ENCODE measurements around the gene MYH15. TPM values are rescaled to one million over a fixed set of nuclear protein-coding genes. Genes with fewer than 3 reads are reported as not detected.

The MYH15 gene
- total and polyA plus RNA-seq, 4 donors = 0.06 to 0.31 (median 0.25) TPM

- 36 to 60% methylated on average over 3 of the region's 3 CpGs for WGBS, 2 donors
- Histone ChIP-seq H3K9me3 (ENCODE audit: control insufficient read depth in 4 of 4, insufficient read depth in 3 of 4, low read length in 3 of 4) (no peaks in the 10 kb centered on the region), H3K36me3 (ENCODE audit: control insufficient read depth in 4 of 4, insufficient read depth in 4 of 4, low read length in 4 of 4) (no peaks in the 10 kb centered on the region), H3K9ac (ENCODE audit: insufficient read depth in 1 of 2, low read length in 2 of 2) (no peak overlapping the region), H3K27ac (ENCODE audit: low read depth in 1 of 2, low read length in 1 of 2) (no peak overlapping the region), H3K4me1 (ENCODE audit: control insufficient read depth in 5 of 5, insufficient read depth in 5 of 5, low read length in 5 of 5) (peaks cover 0 to 6% (median 0%) of the 10 kb centered on the region in 5 donors), H3K27me3 (ENCODE audit: control insufficient read depth in 3 of 3, insufficient read depth in 3 of 3, low read length in 2 of 3) (no peaks in the 10 kb centered on the region), H3K4me3 (no peak overlapping the region)
- TF ChIP-seq, protein P1, sequence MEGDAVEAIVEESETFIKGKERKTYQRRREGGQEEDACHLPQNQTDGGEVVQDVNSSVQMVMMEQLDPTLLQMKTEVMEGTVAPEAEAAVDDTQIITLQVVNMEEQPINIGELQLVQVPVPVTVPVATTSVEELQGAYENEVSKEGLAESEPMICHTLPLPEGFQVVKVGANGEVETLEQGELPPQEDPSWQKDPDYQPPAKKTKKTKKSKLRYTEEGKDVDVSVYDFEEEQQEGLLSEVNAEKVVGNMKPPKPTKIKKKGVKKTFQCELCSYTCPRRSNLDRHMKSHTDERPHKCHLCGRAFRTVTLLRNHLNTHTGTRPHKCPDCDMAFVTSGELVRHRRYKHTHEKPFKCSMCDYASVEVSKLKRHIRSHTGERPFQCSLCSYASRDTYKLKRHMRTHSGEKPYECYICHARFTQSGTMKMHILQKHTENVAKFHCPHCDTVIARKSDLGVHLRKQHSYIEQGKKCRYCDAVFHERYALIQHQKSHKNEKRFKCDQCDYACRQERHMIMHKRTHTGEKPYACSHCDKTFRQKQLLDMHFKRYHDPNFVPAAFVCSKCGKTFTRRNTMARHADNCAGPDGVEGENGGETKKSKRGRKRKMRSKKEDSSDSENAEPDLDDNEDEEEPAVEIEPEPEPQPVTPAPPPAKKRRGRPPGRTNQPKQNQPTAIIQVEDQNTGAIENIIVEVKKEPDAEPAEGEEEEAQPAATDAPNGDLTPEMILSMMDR (IDR thresholded peaks at IDR 0.05; ENCODE audit: control extremely low read depth, extremely low read depth) = no peak
- ATAC-seq (ENCODE audit: insufficient read depth, low FRiP score) = no peak
- DNase-seq = no peak
These were observed 115.8 kb downstream of the MYH15 start for GRCh38 chr3:108394563-108394962.

GRCh38 chr3:108394016-108394415 lies 116.4 kb downstream of the MYH15 start:
- ATAC-seq (ENCODE audit: insufficient read depth, low FRiP score) (no peak), DNase-seq (no peak)
- Histone ChIP-seq H3K9ac (ENCODE audit: insufficient read depth in 1 of 2, low read length in 2 of 2) (no peak overlapping the region), H3K27me3 (ENCODE audit: control insufficient read depth in 3 of 3, insufficient read depth in 3 of 3, low read length in 2 of 3) (no peaks in the 10 kb centered on the region), H3K9me3 (ENCODE audit: control insufficient read depth in 4 of 4, insufficient read depth in 3 of 4, low read length in 3 of 4) (no peaks in the 10 kb centered on the region), H3K4me1 (ENCODE audit: control insufficient read depth in 5 of 5, insufficient read depth in 5 of 5, low read length in 5 of 5) (peaks cover 0 to 6% (median 0%) of the 10 kb centered on the region in 5 donors), H3K36me3 (ENCODE audit: control insufficient read depth in 4 of 4, insufficient read depth in 4 of 4, low read length in 4 of 4) (no peaks in the 10 kb centered on the region), H3K27ac (ENCODE audit: low read depth in 1 of 2, low read length in 1 of 2) (no peak overlapping the region), H3K4me3 (no peak overlapping the region)
- TF ChIP-seq, protein P1 (IDR thresholded peaks at IDR 0.05; ENCODE audit: control extremely low read depth, extremely low read depth) = no peak
- 96 to 97% methylated on average over 2 of the region's 2 CpGs for WGBS, 2 donors

- WGBS, 2 donors = 63 to 65% methylated on average over 3 of the region's 3 CpGs
- Histone ChIP-seq H3K4me1 (ENCODE audit: control insufficient read depth in 5 of 5, insufficient read depth in 5 of 5, low read length in 5 of 5) (peaks cover 0 to 6% (median 0%) of the 10 kb centered on the region in 5 donors), H3K9me3 (ENCODE audit: control insufficient read depth in 4 of 4, insufficient read depth in 3 of 4, low read length in 3 of 4) (no peaks in the 10 kb centered on the region), H3K27me3 (ENCODE audit: control insufficient read depth in 3 of 3, insufficient read depth in 3 of 3, low read length in 2 of 3) (no peaks in the 10 kb centered on the region), H3K36me3 (ENCODE audit: control insufficient read depth in 4 of 4, insufficient read depth in 4 of 4, low read length in 4 of 4) (no peaks in the 10 kb centered on the region), H3K9ac (ENCODE audit: insufficient read depth in 1 of 2, low read length in 2 of 2) (no peak overlapping the region), H3K4me3 (no peak overlapping the region), H3K27ac (ENCODE audit: low read depth in 1 of 2, low read length in 1 of 2) (no peak overlapping the region)
- TF ChIP-seq, protein P1 (IDR thresholded peaks at IDR 0.05; ENCODE audit: control extremely low read depth, extremely low read depth) = no peak
- no peak for DNase-seq
- no peak for ATAC-seq (ENCODE audit: insufficient read depth, low FRiP score)
These were observed 117.1 kb downstream of the MYH15 start for GRCh38 chr3:108393128-108393900.

All from lung (tissue), 12 donors.